OCI-LY3 (cell line): ENCODE measurements around the gene CFAP91.

Experiments
- EZH2phosphoT487 ChIP-seq: fragments of 200-600 bp; shearing (Covaris generic); IDR thresholded peaks from 2 replicates; pipeline ENCODE4 v1.6.1; 2018; ENCODE audit warnings: antibody characterized with exemption, mixed run types, low read depth
- TF ChIP-seq, protein P1 (sequence below): fragments of 200-600, 300-600 bp; sonication (generic); IDR thresholded peaks from 2 replicates; pipeline ENCODE4 v1.5.1; 2014; ENCODE audit warnings: antibody characterized with exemption, low read length, low read depth

DNA sequence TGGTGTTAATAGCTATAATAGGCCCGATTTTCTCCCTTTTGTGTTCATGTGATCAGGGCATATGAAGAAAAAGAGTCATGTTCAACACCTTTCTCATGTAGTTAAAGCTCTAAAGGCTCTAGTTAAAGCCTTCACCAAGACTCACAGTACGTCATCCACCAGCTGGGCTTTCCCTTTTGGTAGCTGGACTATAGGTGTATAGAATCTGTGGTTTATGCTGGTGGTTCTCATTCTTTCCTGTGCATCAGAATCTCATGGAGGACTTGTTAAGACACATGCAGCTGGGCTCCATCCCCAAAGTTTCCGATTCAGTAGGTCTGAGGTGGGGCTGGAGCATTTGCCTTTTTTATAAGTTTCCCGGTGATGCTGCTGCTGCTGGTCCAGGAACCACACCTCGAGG, 31.0 kb downstream of the CFAP91 start:
- TF ChIP-seq, protein P1, sequence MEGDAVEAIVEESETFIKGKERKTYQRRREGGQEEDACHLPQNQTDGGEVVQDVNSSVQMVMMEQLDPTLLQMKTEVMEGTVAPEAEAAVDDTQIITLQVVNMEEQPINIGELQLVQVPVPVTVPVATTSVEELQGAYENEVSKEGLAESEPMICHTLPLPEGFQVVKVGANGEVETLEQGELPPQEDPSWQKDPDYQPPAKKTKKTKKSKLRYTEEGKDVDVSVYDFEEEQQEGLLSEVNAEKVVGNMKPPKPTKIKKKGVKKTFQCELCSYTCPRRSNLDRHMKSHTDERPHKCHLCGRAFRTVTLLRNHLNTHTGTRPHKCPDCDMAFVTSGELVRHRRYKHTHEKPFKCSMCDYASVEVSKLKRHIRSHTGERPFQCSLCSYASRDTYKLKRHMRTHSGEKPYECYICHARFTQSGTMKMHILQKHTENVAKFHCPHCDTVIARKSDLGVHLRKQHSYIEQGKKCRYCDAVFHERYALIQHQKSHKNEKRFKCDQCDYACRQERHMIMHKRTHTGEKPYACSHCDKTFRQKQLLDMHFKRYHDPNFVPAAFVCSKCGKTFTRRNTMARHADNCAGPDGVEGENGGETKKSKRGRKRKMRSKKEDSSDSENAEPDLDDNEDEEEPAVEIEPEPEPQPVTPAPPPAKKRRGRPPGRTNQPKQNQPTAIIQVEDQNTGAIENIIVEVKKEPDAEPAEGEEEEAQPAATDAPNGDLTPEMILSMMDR, result no peak
- no peak for TF ChIP-seq EZH2phosphoT487
